ENCODE results near the gene MSI1. TPM values are rescaled to one million over a fixed set of nuclear protein-coding genes. Genes with fewer than 3 reads are reported as not detected.

MSI1 gene
- total RNA-seq, 1 donor from 2014 or later: 3.6 TPM

- no peak overlapping the region for H3K4me3 ChIP-seq (ENCODE audit: low read depth, low read length)
- no peaks in the 10 kb centered on the region for H3K36me3 ChIP-seq (ENCODE audit: control insufficient read depth, insufficient read depth, low read length)
- TF ChIP-seq CTCF (IDR thresholded peaks at IDR 0.05; ENCODE audit: insufficient read depth, low read length, poor library complexity, severe bottlenecking): no peak
- peaks cover 3% of the 10 kb centered on the region for H3K27me3 ChIP-seq (ENCODE audit: control insufficient read depth, insufficient read depth, low read length)
- no peak for DNase-seq (ENCODE audit: low read depth)
These were observed 30.6 kb upstream of the MSI1 start for GRCh38 chr12:120399531-120399930.

- no peak for TF ChIP-seq CTCF (IDR thresholded peaks at IDR 0.05; ENCODE audit: insufficient read depth, low read length, poor library complexity, severe bottlenecking)
- Histone ChIP-seq H3K4me3 (ENCODE audit: low read depth, low read length) (peak overlapping the region; percentile 11), H3K27me3 (ENCODE audit: control insufficient read depth, insufficient read depth, low read length) (peaks cover 3% of the 10 kb centered on the region), H3K36me3 (ENCODE audit: control insufficient read depth, insufficient read depth, low read length) (no peaks in the 10 kb centered on the region)
- DNase-seq (ENCODE audit: low read depth): no peak
These were observed 29.0 kb upstream of the MSI1 start for GRCh38 chr12:120397824-120398540.

GRCh38 chr12:120394483-120395367 is 25.8 kb upstream of the MSI1 start:
- H3K36me3 ChIP-seq (ENCODE audit: control insufficient read depth, insufficient read depth, low read length): no peaks in the 10 kb centered on the region

GRCh38 chr12:120390540-120391120 is 21.7 kb upstream of the MSI1 start:
- H3K27me3 ChIP-seq (ENCODE audit: control insufficient read depth, insufficient read depth, low read length): peaks cover 6% of the 10 kb centered on the region
- no peak for DNase-seq (ENCODE audit: low read depth)
- H3K4me3 ChIP-seq (ENCODE audit: low read depth, low read length): no peak overlapping the region
- H3K36me3 ChIP-seq (ENCODE audit: control insufficient read depth, insufficient read depth, low read length): no peaks in the 10 kb centered on the region
- TF ChIP-seq CTCF (IDR thresholded peaks at IDR 0.05; ENCODE audit: insufficient read depth, low read length, poor library complexity, severe bottlenecking): no peak

More at GRCh38 chr12:120394483-120395367, 25.8 kb upstream of the MSI1 start:
- H3K4me3 ChIP-seq (ENCODE audit: low read depth, low read length): no peak overlapping the region
- peaks cover 4% of the 10 kb centered on the region for H3K27me3 ChIP-seq (ENCODE audit: control insufficient read depth, insufficient read depth, low read length)
- TF ChIP-seq CTCF (IDR thresholded peaks at IDR 0.05; ENCODE audit: insufficient read depth, low read length, poor library complexity, severe bottlenecking): no peak
- peak; percentile 31 for DNase-seq (ENCODE audit: low read depth)

- DNase-seq (ENCODE audit: low read depth): no peak
- TF ChIP-seq CTCF (IDR thresholded peaks at IDR 0.05; ENCODE audit: insufficient read depth, low read length, poor library complexity, severe bottlenecking): no peak
- Histone ChIP-seq H3K27me3 (ENCODE audit: control insufficient read depth, insufficient read depth, low read length) (peaks cover 6% of the 10 kb centered on the region), H3K36me3 (ENCODE audit: control insufficient read depth, insufficient read depth, low read length) (no peaks in the 10 kb centered on the region), H3K4me3 (ENCODE audit: low read depth, low read length) (no peak overlapping the region)
These were observed 19.9 kb upstream of the MSI1 start for GRCh38 chr12:120388691-120389481.
